Measurements from ENCODE around the gene PCDHA8.
A peak's percentile ranks its signal among the peaks of the same experiment; 100 is the strongest.
"Not testable (repeated sequence)": the region's sequence is repeated elsewhere in the genome, so short reads cannot be mapped to it uniquely, and the experiment has no call there.

PCDHA8 gene

GRCh38 chr5:140800816-140801493 lies 40.0 kb upstream of the PCDHA8 start, which contains the start of gene PCDHA3:
Gene PCDHA3 (plus strand): TSS chr5:140801057.
- ATAC-seq (ENCODE audit: low read depth) (no peak), DNase-seq (ENCODE audit: low spot score) (no peak)
- Histone ChIP-seq H3K9me3 (ENCODE audit: severe bottlenecking) (peaks cover 2% of the 10 kb centered on the region), H3K27ac (ENCODE audit: poor library complexity, severe bottlenecking) (no peak within 1 kb of the TSS), H3K27me3 (ENCODE audit: insufficient read depth, poor library complexity, severe bottlenecking) (peaks cover 25% of the 10 kb centered on the region), H3K4me3 (ENCODE audit: severe bottlenecking) (no peak within 1 kb of the TSS), H3K4me1 (ENCODE audit: insufficient read depth, poor library complexity, severe bottlenecking) (no peaks in the 10 kb centered on the region), H3K36me3 (ENCODE audit: low read depth) (no peaks in the 10 kb centered on the region)
- peak; percentile 20 for TF ChIP-seq CTCF (IDR thresholded peaks at IDR 0.05; ENCODE audit: poor library complexity, severe bottlenecking)

- ATAC-seq (ENCODE audit: low read depth) (no peak), DNase-seq (ENCODE audit: low spot score) (no peak)
- peaks cover 30% of the 10 kb centered on the region for H3K27me3 ChIP-seq (ENCODE audit: insufficient read depth, poor library complexity, severe bottlenecking)
- no peaks in the 10 kb centered on the region for H3K36me3 ChIP-seq (ENCODE audit: low read depth)
- H3K27ac ChIP-seq (ENCODE audit: poor library complexity, severe bottlenecking): no peak overlapping the region
- no peak for TF ChIP-seq CTCF (IDR thresholded peaks at IDR 0.05; ENCODE audit: poor library complexity, severe bottlenecking)
- H3K4me3 ChIP-seq (ENCODE audit: severe bottlenecking): no peak overlapping the region
- H3K9me3 ChIP-seq (ENCODE audit: severe bottlenecking): peaks cover 2% of the 10 kb centered on the region
- no peaks in the 10 kb centered on the region for H3K4me1 ChIP-seq (ENCODE audit: insufficient read depth, poor library complexity, severe bottlenecking)
These were observed 39.5 kb upstream of the PCDHA8 start for GRCh38 chr5:140801494-140801841.

- H3K9me3 ChIP-seq (ENCODE audit: severe bottlenecking); H3K4me1 ChIP-seq (ENCODE audit: insufficient read depth, poor library complexity, severe bottlenecking); DNase-seq (ENCODE audit: low spot score); H3K4me3 ChIP-seq (ENCODE audit: severe bottlenecking); ATAC-seq (ENCODE audit: low read depth); H3K36me3 ChIP-seq (ENCODE audit: low read depth); H3K27ac ChIP-seq (ENCODE audit: poor library complexity, severe bottlenecking): not testable (repeated sequence)
- peaks cover 36% of the 10 kb centered on the region for H3K27me3 ChIP-seq (ENCODE audit: insufficient read depth, poor library complexity, severe bottlenecking)
These were observed 38.6 kb upstream of the PCDHA8 start for GRCh38 chr5:140802381-140802780.

GRCh38 chr5:140802781-140803271 lies 38.2 kb upstream of the PCDHA8 start:
- no peaks in the 10 kb centered on the region for H3K36me3 ChIP-seq (ENCODE audit: low read depth)
- peaks cover 3% of the 10 kb centered on the region for H3K9me3 ChIP-seq (ENCODE audit: severe bottlenecking)
- ATAC-seq (ENCODE audit: low read depth): no peak
- H3K27me3 ChIP-seq (ENCODE audit: insufficient read depth, poor library complexity, severe bottlenecking): peaks cover 36% of the 10 kb centered on the region
- no peaks in the 10 kb centered on the region for H3K4me1 ChIP-seq (ENCODE audit: insufficient read depth, poor library complexity, severe bottlenecking)
- H3K4me3 ChIP-seq (ENCODE audit: severe bottlenecking): no peak overlapping the region
- DNase-seq (ENCODE audit: low spot score): peak; percentile 63
- no peak for TF ChIP-seq CTCF (IDR thresholded peaks at IDR 0.05; ENCODE audit: poor library complexity, severe bottlenecking)
- H3K27ac ChIP-seq (ENCODE audit: poor library complexity, severe bottlenecking): no peak overlapping the region

GRCh38 chr5:140806834-140807775 lies 33.9 kb upstream of the PCDHA8 start, which contains the start of gene PCDHA4:
Gene PCDHA4 (plus strand): TSS chr5:140807068.
- H3K4me3 ChIP-seq (ENCODE audit: severe bottlenecking): no peak within 1 kb of the TSS
- ATAC-seq (ENCODE audit: low read depth) (no peak), DNase-seq (ENCODE audit: low spot score) (no peak)
- peak; percentile 30 for TF ChIP-seq CTCF (IDR thresholded peaks at IDR 0.05; ENCODE audit: poor library complexity, severe bottlenecking)
- H3K9me3 ChIP-seq (ENCODE audit: severe bottlenecking): peaks cover 2% of the 10 kb centered on the region
- no peak within 1 kb of the TSS for H3K27ac ChIP-seq (ENCODE audit: poor library complexity, severe bottlenecking)
- no peaks in the 10 kb centered on the region for H3K4me1 ChIP-seq (ENCODE audit: insufficient read depth, poor library complexity, severe bottlenecking)
- H3K27me3 ChIP-seq (ENCODE audit: insufficient read depth, poor library complexity, severe bottlenecking): peaks cover 15% of the 10 kb centered on the region
- H3K36me3 ChIP-seq (ENCODE audit: low read depth): no peaks in the 10 kb centered on the region

- H3K4me1 ChIP-seq (ENCODE audit: insufficient read depth, poor library complexity, severe bottlenecking); ATAC-seq (ENCODE audit: low read depth); H3K27ac ChIP-seq (ENCODE audit: poor library complexity, severe bottlenecking); H3K4me3 ChIP-seq (ENCODE audit: severe bottlenecking); H3K9me3 ChIP-seq (ENCODE audit: severe bottlenecking); H3K36me3 ChIP-seq (ENCODE audit: low read depth); DNase-seq (ENCODE audit: low spot score): not testable (repeated sequence)
- H3K27me3 ChIP-seq (ENCODE audit: insufficient read depth, poor library complexity, severe bottlenecking): peaks cover 15% of the 10 kb centered on the region
These were observed 32.6 kb upstream of the PCDHA8 start for GRCh38 chr5:140808241-140808888.

All from RWPE2 (cell line).